IPS-20b (cell line): ENCODE measurements around the gene APOB.

ENCODE experiments used
- H3K27ac ChIP-seq: one replicate; pipeline ENCODE4 v1.5.1; 2013; ENCODE audit warnings: low read length
- H3K27me3 ChIP-seq: 2 replicates; pipeline ENCODE4 v1.6.1; 2013; ENCODE audit warnings: mild to moderate bottlenecking, low read length, inconsistent platforms; ENCODE audit not compliant: insufficient read depth
- H3K36me3 ChIP-seq: 2 replicates; pipeline ENCODE4 v1.6.1; 2013; ENCODE audit warnings: low read depth, mild to moderate bottlenecking, inconsistent platforms, low read length, moderate library complexity; ENCODE audit not compliant: insufficient read depth
- H3K4me1 ChIP-seq: 2 replicates; pipeline ENCODE4 v1.6.1; 2013; ENCODE audit warnings: mild to moderate bottlenecking, control low read depth, inconsistent platforms, low read length, moderate library complexity; ENCODE audit not compliant: insufficient read depth
- H3K4me3 ChIP-seq: 2 replicates; pipeline ENCODE4 v1.5.1; 2013; ENCODE audit warnings: mild to moderate bottlenecking, low read length, inconsistent platforms
- H3K9ac ChIP-seq: 2 replicates; pipeline ENCODE4 v1.6.1; 2013; ENCODE audit warnings: low read depth, mild to moderate bottlenecking, inconsistent platforms, low read length, moderate library complexity
- H3K9me3 ChIP-seq: 2 replicates; pipeline ENCODE4 v1.6.1; 2013; ENCODE audit warnings: mild to moderate bottlenecking, low read depth, low read length, inconsistent platforms; ENCODE audit not compliant: insufficient read depth

Gene APOB, protein sequence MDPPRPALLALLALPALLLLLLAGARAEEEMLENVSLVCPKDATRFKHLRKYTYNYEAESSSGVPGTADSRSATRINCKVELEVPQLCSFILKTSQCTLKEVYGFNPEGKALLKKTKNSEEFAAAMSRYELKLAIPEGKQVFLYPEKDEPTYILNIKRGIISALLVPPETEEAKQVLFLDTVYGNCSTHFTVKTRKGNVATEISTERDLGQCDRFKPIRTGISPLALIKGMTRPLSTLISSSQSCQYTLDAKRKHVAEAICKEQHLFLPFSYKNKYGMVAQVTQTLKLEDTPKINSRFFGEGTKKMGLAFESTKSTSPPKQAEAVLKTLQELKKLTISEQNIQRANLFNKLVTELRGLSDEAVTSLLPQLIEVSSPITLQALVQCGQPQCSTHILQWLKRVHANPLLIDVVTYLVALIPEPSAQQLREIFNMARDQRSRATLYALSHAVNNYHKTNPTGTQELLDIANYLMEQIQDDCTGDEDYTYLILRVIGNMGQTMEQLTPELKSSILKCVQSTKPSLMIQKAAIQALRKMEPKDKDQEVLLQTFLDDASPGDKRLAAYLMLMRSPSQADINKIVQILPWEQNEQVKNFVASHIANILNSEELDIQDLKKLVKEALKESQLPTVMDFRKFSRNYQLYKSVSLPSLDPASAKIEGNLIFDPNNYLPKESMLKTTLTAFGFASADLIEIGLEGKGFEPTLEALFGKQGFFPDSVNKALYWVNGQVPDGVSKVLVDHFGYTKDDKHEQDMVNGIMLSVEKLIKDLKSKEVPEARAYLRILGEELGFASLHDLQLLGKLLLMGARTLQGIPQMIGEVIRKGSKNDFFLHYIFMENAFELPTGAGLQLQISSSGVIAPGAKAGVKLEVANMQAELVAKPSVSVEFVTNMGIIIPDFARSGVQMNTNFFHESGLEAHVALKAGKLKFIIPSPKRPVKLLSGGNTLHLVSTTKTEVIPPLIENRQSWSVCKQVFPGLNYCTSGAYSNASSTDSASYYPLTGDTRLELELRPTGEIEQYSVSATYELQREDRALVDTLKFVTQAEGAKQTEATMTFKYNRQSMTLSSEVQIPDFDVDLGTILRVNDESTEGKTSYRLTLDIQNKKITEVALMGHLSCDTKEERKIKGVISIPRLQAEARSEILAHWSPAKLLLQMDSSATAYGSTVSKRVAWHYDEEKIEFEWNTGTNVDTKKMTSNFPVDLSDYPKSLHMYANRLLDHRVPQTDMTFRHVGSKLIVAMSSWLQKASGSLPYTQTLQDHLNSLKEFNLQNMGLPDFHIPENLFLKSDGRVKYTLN (N-terminal part only)

GRCh38 chr2:21043744-21044532 lies at the start of gene APOB:
TSS of gene APOB (minus strand) at chr2:21044073. CDS start at chr2:21043945, 128 bp downstream.
- Histone ChIP-seq H3K4me1 (peaks cover 14% of the 10 kb centered on the region), H3K9ac (peak within 1 kb of the TSS; percentile 26; the same call in 1 of the 2 replicates), H3K27me3 (peaks cover 23% of the 10 kb centered on the region), H3K36me3 (no peaks in the 10 kb centered on the region), H3K27ac (no peak within 1 kb of the TSS), H3K4me3 (peak within 1 kb of the TSS; percentile 73), H3K9me3 (no peaks in the 10 kb centered on the region)

- Histone ChIP-seq H3K36me3 (no peaks in the 10 kb centered on the region), H3K4me1 (no peaks in the 10 kb centered on the region), H3K27ac (no peak overlapping the region), H3K27me3 (no peaks in the 10 kb centered on the region), H3K9me3 (no peaks in the 10 kb centered on the region), H3K4me3 (no peak overlapping the region), H3K9ac (no peak overlapping the region)
Measured at GRCh38 chr2:21092308-21092869, 48.5 kb upstream of the APOB start.

GRCh38 chr2:21084401-21084800 lies 40.5 kb upstream of the APOB start:
- Histone ChIP-seq H3K36me3 (no peaks in the 10 kb centered on the region), H3K27ac (no peak overlapping the region), H3K4me3 (no peak overlapping the region), H3K9me3 (no peaks in the 10 kb centered on the region), H3K9ac (no peak overlapping the region), H3K4me1 (no peaks in the 10 kb centered on the region), H3K27me3 (no peaks in the 10 kb centered on the region)

- no peak overlapping the region for H3K27ac ChIP-seq
- no peak overlapping the region for H3K4me3 ChIP-seq
- no peaks in the 10 kb centered on the region for H3K27me3 ChIP-seq
- H3K36me3 ChIP-seq, result no peaks in the 10 kb centered on the region
- no peaks in the 10 kb centered on the region for H3K9me3 ChIP-seq
- no peak overlapping the region; the same call in 1 of the 2 replicates for H3K9ac ChIP-seq
- H3K4me1 ChIP-seq, result no peaks in the 10 kb centered on the region
Measured at GRCh38 chr2:21083482-21083881, 39.6 kb upstream of the APOB start.

GRCh38 chr2:21078296-21078695 lies 34.4 kb upstream of the APOB start:
- Histone ChIP-seq H3K27ac (no peak overlapping the region), H3K36me3 (no peaks in the 10 kb centered on the region), H3K4me3 (no peak overlapping the region), H3K27me3 (no peaks in the 10 kb centered on the region), H3K4me1 (no peaks in the 10 kb centered on the region), H3K9me3 (no peaks in the 10 kb centered on the region), H3K9ac (no peak overlapping the region)

DNA sequence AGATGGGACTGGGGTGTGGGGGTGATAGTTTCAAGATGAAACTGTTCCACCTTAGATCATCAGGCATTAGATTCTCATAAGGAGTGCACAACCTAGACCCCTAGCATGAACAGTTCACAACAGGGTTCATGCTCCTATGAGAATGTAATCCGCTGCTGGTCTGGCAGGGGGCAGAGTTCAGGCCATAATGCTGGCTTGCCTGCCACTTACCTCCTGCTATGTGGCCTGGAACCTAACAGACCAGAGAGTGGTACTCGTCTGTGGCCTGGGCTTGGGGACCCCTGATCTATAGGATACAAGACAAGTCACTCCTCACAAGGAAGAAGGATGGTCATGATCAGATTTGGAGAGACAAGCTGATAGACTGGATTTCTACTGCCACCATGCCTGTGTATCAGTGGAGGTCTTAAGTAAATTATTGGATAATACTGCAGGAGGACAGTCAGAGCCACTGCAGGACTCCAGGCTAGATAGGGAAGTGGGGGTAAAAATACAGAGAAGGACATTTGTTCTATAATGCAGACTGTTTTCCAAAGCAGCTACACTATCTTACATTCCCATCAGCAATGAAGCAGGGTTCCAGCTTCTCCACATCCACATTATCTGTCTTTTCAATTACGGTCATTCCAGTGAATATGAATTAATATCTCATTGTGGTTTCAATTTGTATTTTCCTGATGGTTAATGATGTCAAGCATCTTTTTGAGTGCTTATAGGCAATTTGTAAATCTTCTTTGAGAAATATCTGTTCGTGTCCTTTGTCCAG lies 28.8 kb upstream of the APOB start:
- H3K9ac ChIP-seq, result no peak overlapping the region
- peaks cover 11% of the 10 kb centered on the region for H3K4me1 ChIP-seq
- no peak overlapping the region for H3K4me3 ChIP-seq
- no peaks in the 10 kb centered on the region for H3K27me3 ChIP-seq
- H3K36me3 ChIP-seq, result no peaks in the 10 kb centered on the region
- no peak overlapping the region for H3K27ac ChIP-seq
- no peaks in the 10 kb centered on the region for H3K9me3 ChIP-seq

- H3K36me3 ChIP-seq, result no peaks in the 10 kb centered on the region
- H3K9ac ChIP-seq, result no peak overlapping the region
- H3K27ac ChIP-seq, result no peak overlapping the region
- no peaks in the 10 kb centered on the region for H3K9me3 ChIP-seq
- no peak overlapping the region for H3K4me3 ChIP-seq
- H3K27me3 ChIP-seq, result no peaks in the 10 kb centered on the region
- peaks cover 12% of the 10 kb centered on the region for H3K4me1 ChIP-seq
Measured at GRCh38 chr2:21070341-21071257, 26.7 kb upstream of the APOB start.

- H3K4me1 ChIP-seq, result peaks cover 12% of the 10 kb centered on the region
- H3K9ac ChIP-seq, result no peak overlapping the region
- no peak overlapping the region for H3K4me3 ChIP-seq
- H3K27me3 ChIP-seq, result no peaks in the 10 kb centered on the region
- no peaks in the 10 kb centered on the region for H3K36me3 ChIP-seq
- no peak overlapping the region for H3K27ac ChIP-seq
- H3K9me3 ChIP-seq, result no peaks in the 10 kb centered on the region
Measured at GRCh38 chr2:21069746-21070340, 26.0 kb upstream of the APOB start.

- H3K4me3 ChIP-seq, result peak overlapping the region; percentile 31; the same call in 1 of the 2 replicates
- H3K36me3 ChIP-seq, result no peaks in the 10 kb centered on the region
- peak overlapping the region; percentile 10; the same call in 1 of the 2 replicates for H3K9ac ChIP-seq
- peaks cover 12% of the 10 kb centered on the region for H3K4me1 ChIP-seq
- H3K27me3 ChIP-seq, result no peaks in the 10 kb centered on the region
- no peak overlapping the region for H3K27ac ChIP-seq
- H3K9me3 ChIP-seq, result no peaks in the 10 kb centered on the region
Measured at GRCh38 chr2:21067859-21068537, 24.1 kb upstream of the APOB start.
